ENCODE data around the gene TAL1.
"Not testable (repeated sequence)": the region's sequence is repeated elsewhere in the genome, so short reads cannot be mapped to it uniquely, and the experiment has no call there.

The TAL1 gene

GRCh38 chr1:47208374-47208850, 23.6 kb downstream of the TAL1 start:
- no peak overlapping the region for H3K4me2 ChIP-seq (ENCODE audit: low read depth, low read length, poor library complexity, severe bottlenecking)
- no peak for TF ChIP-seq EZH2phosphoT487 (IDR thresholded peaks at IDR 0.05; ENCODE audit: borderline replicate concordance)
- no peak for TF ChIP-seq CTCF (conservative IDR thresholded peaks at IDR 0.05; ENCODE audit: low read length)
- H3K9ac ChIP-seq (ENCODE audit: low read depth, low read length, poor library complexity, severe bottlenecking): no peak overlapping the region
- no peaks in the 10 kb centered on the region for H3K27me3 ChIP-seq (ENCODE audit: insufficient read depth, low read length, poor library complexity, severe bottlenecking)
- no peaks in the 10 kb centered on the region for H3F3A ChIP-seq (ENCODE audit: low read depth)
- no peaks in the 10 kb centered on the region for H3K9me2 ChIP-seq (replicated peaks; ENCODE audit: low read depth, low read length)
- H3K79me2 ChIP-seq (ENCODE audit: insufficient read depth, low read length): no peaks in the 10 kb centered on the region
- H4K20me1 ChIP-seq (ENCODE audit: insufficient read depth, low read length, poor library complexity, severe bottlenecking): no peaks in the 10 kb centered on the region
- no peaks in the 10 kb centered on the region for H3K9me3 ChIP-seq (ENCODE audit: insufficient read depth, low read depth, low read length)
- no peaks in the 10 kb centered on the region for H3K36me3 ChIP-seq (ENCODE audit: insufficient read depth, low read length)
- H3K4me1 ChIP-seq (ENCODE audit: insufficient read depth, low read length, poor library complexity, severe bottlenecking): peaks cover 3% of the 10 kb centered on the region
- H2AFZ ChIP-seq (ENCODE audit: low read length): no peak overlapping the region
- no peak overlapping the region for H3K4me3 ChIP-seq (ENCODE audit: low read length, poor library complexity, severe bottlenecking)

- no peak for TF ChIP-seq EZH2phosphoT487 (IDR thresholded peaks at IDR 0.05; ENCODE audit: borderline replicate concordance)
- H3K79me2 ChIP-seq (ENCODE audit: insufficient read depth, low read length): no peaks in the 10 kb centered on the region
- no peak overlapping the region for H3K9ac ChIP-seq (ENCODE audit: low read depth, low read length, poor library complexity, severe bottlenecking)
Measured at GRCh38 chr1:47207803-47208373, 24.1 kb downstream of the TAL1 start.

GRCh38 chr1:47205918-47206317, 26.1 kb downstream of the TAL1 start:
- Histone ChIP-seq H3K9me2 (replicated peaks; ENCODE audit: low read depth, low read length) (no peaks in the 10 kb centered on the region), H3K27me3 (ENCODE audit: insufficient read depth, low read length, poor library complexity, severe bottlenecking) (no peaks in the 10 kb centered on the region), H3K4me1 (ENCODE audit: insufficient read depth, low read length, poor library complexity, severe bottlenecking) (peaks cover 8% of the 10 kb centered on the region), H3K79me2 (ENCODE audit: insufficient read depth, low read length) (no peaks in the 10 kb centered on the region), H3K4me3 (ENCODE audit: low read length, poor library complexity, severe bottlenecking) (no peak overlapping the region), H4K20me1 (ENCODE audit: insufficient read depth, low read length, poor library complexity, severe bottlenecking) (no peaks in the 10 kb centered on the region), H3F3A (ENCODE audit: low read depth) (no peaks in the 10 kb centered on the region), H3K4me2 (ENCODE audit: low read depth, low read length, poor library complexity, severe bottlenecking) (no peak overlapping the region), H3K9me3 (ENCODE audit: insufficient read depth, low read depth, low read length) (no peaks in the 10 kb centered on the region), H3K9ac (ENCODE audit: low read depth, low read length, poor library complexity, severe bottlenecking) (no peak overlapping the region), H3K36me3 (ENCODE audit: insufficient read depth, low read length) (no peaks in the 10 kb centered on the region), H2AFZ (ENCODE audit: low read length) (no peak overlapping the region)
- TF ChIP-seq CTCF (conservative IDR thresholded peaks at IDR 0.05; ENCODE audit: low read length): no peak
- no peak for TF ChIP-seq EZH2phosphoT487 (IDR thresholded peaks at IDR 0.05; ENCODE audit: borderline replicate concordance)

More at GRCh38 chr1:47207803-47208373, 24.1 kb downstream of the TAL1 start:
- no peak overlapping the region for H3K4me3 ChIP-seq (ENCODE audit: low read length, poor library complexity, severe bottlenecking)
- no peaks in the 10 kb centered on the region for H3K9me3 ChIP-seq (ENCODE audit: insufficient read depth, low read depth, low read length)
- H3K36me3 ChIP-seq (ENCODE audit: insufficient read depth, low read length): no peaks in the 10 kb centered on the region
- H3K4me2 ChIP-seq (ENCODE audit: low read depth, low read length, poor library complexity, severe bottlenecking): no peak overlapping the region
- H4K20me1 ChIP-seq (ENCODE audit: insufficient read depth, low read length, poor library complexity, severe bottlenecking): no peaks in the 10 kb centered on the region
- peaks cover 8% of the 10 kb centered on the region for H3K4me1 ChIP-seq (ENCODE audit: insufficient read depth, low read length, poor library complexity, severe bottlenecking)
- H3K27me3 ChIP-seq (ENCODE audit: insufficient read depth, low read length, poor library complexity, severe bottlenecking): no peaks in the 10 kb centered on the region
- no peak overlapping the region for H2AFZ ChIP-seq (ENCODE audit: low read length)
- no peaks in the 10 kb centered on the region for H3K9me2 ChIP-seq (replicated peaks; ENCODE audit: low read depth, low read length)
- no peaks in the 10 kb centered on the region for H3F3A ChIP-seq (ENCODE audit: low read depth)

- not testable (repeated sequence) for H3K27me3 ChIP-seq (ENCODE audit: insufficient read depth, low read length, poor library complexity, severe bottlenecking); H3K36me3 ChIP-seq (ENCODE audit: insufficient read depth, low read length); H3F3A ChIP-seq (ENCODE audit: low read depth); H2AFZ ChIP-seq (ENCODE audit: low read length); H3K9ac ChIP-seq (ENCODE audit: low read depth, low read length, poor library complexity, severe bottlenecking); H4K20me1 ChIP-seq (ENCODE audit: insufficient read depth, low read length, poor library complexity, severe bottlenecking); H3K79me2 ChIP-seq (ENCODE audit: insufficient read depth, low read length); H3K9me3 ChIP-seq (ENCODE audit: insufficient read depth, low read depth, low read length); H3K4me3 ChIP-seq (ENCODE audit: low read length, poor library complexity, severe bottlenecking); H3K9me2 ChIP-seq (replicated peaks; ENCODE audit: low read depth, low read length); H3K4me1 ChIP-seq (ENCODE audit: insufficient read depth, low read length, poor library complexity, severe bottlenecking)
- peak overlapping the region; percentile 25 for H3K4me2 ChIP-seq (ENCODE audit: low read depth, low read length, poor library complexity, severe bottlenecking)
Measured at GRCh38 chr1:47203504-47203903, 28.5 kb downstream of the TAL1 start.
